Hepatocyte (in vitro differentiated cells): ENCODE results near the gene TMEM213.

ENCODE experiments used
- CTCF ChIP-seq: fragments of 200-600 bp; sonication (generic); IDR thresholded peaks from 2 replicates; pipeline ENCODE4 v1.5.1; 2016; ENCODE audit warnings: antibody characterized with exemption, mild to moderate bottlenecking; ENCODE audit not compliant: poor library complexity
- EZH2 ChIP-seq: fragments of 200-600 bp; sonication (generic); IDR thresholded peaks from 2 replicates; pipeline ENCODE4 v1.6.1; 2016; ENCODE audit warnings: antibody characterized with exemption, mild to moderate bottlenecking, borderline replicate concordance

GRCh38 chr7:138832966-138833365 is 35.2 kb downstream of the TMEM213 start:
- TF ChIP-seq CTCF (no peak), EZH2 (no peak)
